Heart left ventricle (tissue), 16 donors: Measurements from ENCODE around the gene REXO1. TPM values are rescaled to one million over a fixed set of nuclear protein-coding genes. Genes with fewer than 3 reads are reported as not detected.

Source experiments
- ATAC-seq, 4 donors: fragments of 200-7000 bp; cut with Tn5 transposase; one replicate each; pipeline ENCODE4 v1.9.1; 2020 to 2022; ENCODE audit warnings: moderate library complexity in 4 of 4, mild to moderate bottlenecking in 3 of 4, moderate number of reproducible peaks in 1 of 4
- DNase-seq, 5 donors: peaks; one replicate each; pipeline ENCODE4 v3.0.0-alpha.2; 2020
- H3K27ac ChIP-seq, 12 donors: fragments of 200-600 bp; sonication (generic) in 4 of 12; one replicate each; pipeline versions ENCODE4 v1.5.0 to v1.8.0; 2016 to 2022; ENCODE audit warnings: mild to moderate bottlenecking in 2 of 12
- H3K27me3 ChIP-seq, 9 donors: fragments of 200-600 bp; sonication (generic) in 2 of 9; one replicate each; pipeline versions ENCODE4 v1.5.1 to v1.8.0; 2016 to 2022; ENCODE audit warnings: mild to moderate bottlenecking in 3 of 9
- H3K36me3 ChIP-seq, 9 donors: fragments of 200-600 bp; sonication (generic) in 2 of 9; one replicate each; pipeline versions ENCODE4 v1.5.0 to v1.8.0; 2018 to 2022; ENCODE audit warnings: mild to moderate bottlenecking in 2 of 9
- H3K4me1 ChIP-seq, 12 donors: fragments of 200-600 bp; sonication (generic) in 4 of 12; one replicate each; pipeline versions ENCODE4 v1.5.0 to v1.8.0; 2016 to 2022; ENCODE audit warnings: mild to moderate bottlenecking in 3 of 12
- H3K4me3 ChIP-seq, 12 donors: fragments of 200-600 bp; sonication (generic) in 4 of 12; one replicate each; pipeline versions ENCODE4 v1.5.0 to v1.8.0; 2017 to 2022; ENCODE audit warnings: mild to moderate bottlenecking in 9 of 12, moderate library complexity in 4 of 12
- H3K9me3 ChIP-seq, 12 donors: fragments of 200-600 bp; sonication (generic) in 4 of 12; one replicate each; pipeline versions ENCODE4 v1.5.0 to v1.8.0; 2016 to 2022; ENCODE audit warnings: mild to moderate bottlenecking in 1 of 12
- CTCF ChIP-seq, 12 donors: fragments of 200-600 bp; sonication (generic) in 4 of 12; IDR thresholded peaks; one replicate each; pipeline versions ENCODE4 v1.5.0 to v1.8.0; 2018 to 2022; ENCODE audit warnings: antibody characterized with exemption in 12 of 12, mild to moderate bottlenecking in 5 of 12
- POLR2A ChIP-seq, 2 donors: fragments of 450-650 bp; IDR thresholded peaks; one replicate each; pipeline ENCODE4 v1.6.1; 2017; ENCODE audit warnings: antibody characterized with exemption in 2 of 2, mild to moderate bottlenecking in 2 of 2, moderate library complexity in 2 of 2
- WGBS, 4 donors: extraction: QIAGEN DNeasy Blood & Tissue Kit in 2 of 4; methylation state at CpG; one replicate each; pipeline versions ENCODE4 v1.1.5 to v1.1.7; 2013 to 2018; 5-methylcytosine and 5-hydroxymethylcytosine counted together
- intact Hi-C, 10 donors: fragments of 100-400 bp; cut with DNase I; formaldehyde crosslinking; loops; one replicate each; pipeline versions ENCODE4 v1.11.1 to v1.14.2; 2022
- polyA plus RNA-seq, 2 donors: library from polyadenylated mRNA; stranded (reverse); fragments of 200-250 nt; gene quantifications; one replicate each; pipeline ENCODE4 v1.2.3, GENCODE V29; 2013
- total RNA-seq, 9 donors: library from RNA; depleted of rRNA in 2 of 9; stranded (reverse); fragments of >200 nt in 2 of 9; fragmentation: NEBNext Ultra II Directional in 3 of 9; extraction: Animal tissue kit (Norgen Biotek cat#: 25700) in 3 of 9; gene quantifications; one replicate each; pipeline versions ENCODE4 v1.1.0 to v1.2.4, GENCODE V29; 2016 to 2023
- donor health status: ischemic (EF 13 %, LVEDD 7.1; RV severe dilation, severe dysfunction).
- donor health status: healthy with polysubstance abuse.
- donor health status: DM: no; HTN: yes; CAD: no.
- donor health status: DM: no; HTN: no; CAD: no.
- donor health status: ischemic (EF 25% LVEDD 6.9; RV normal size, moderate dysfunction).
- donor health status: ischemic (EF 25% LVEDD 5.7; RV mildly dilated, moderate dysfunction).
- donor health status: healthy.
- donor health status: DM: yes; HTN: yes; CAD: no.
- donor health status: ischemic (EF 35%, LVEDD 5.7; RV mildly dilated, moderate dysfunction).
- donor health status: nonischemic (EF 11% LVEDD 7.7; RV severe dilation, severe dysfunction).
- donor health status: DM: yes; HTN: yes; CAD: no.
- donor health status: PGD.
- donor health status: ischemic (EF 29% LVEDD 5.4; RV normal size, mild dysfunction).
- donor health status: nonischemic (EF 23%, LVEDD 6.1; RV moderate dilation, normal function).

The REXO1 gene
- total and polyA plus RNA-seq, 11 donors: 13.2 to 22.4 (median 16.4) TPM

- no peak for DNase-seq
- H3K27ac ChIP-seq: peak overlapping the region in 10 of 12 donors; percentile 38 to 89 (median 68)
- peaks cover 2 to 69% (median 46%) of the 10 kb centered on the region in 12 donors for H3K4me1 ChIP-seq
- TF ChIP-seq CTCF (IDR thresholded peaks at IDR 0.05) (no peak), POLR2A (IDR thresholded peaks at IDR 0.05) (no peak)
- no peaks in the 10 kb centered on the region for H3K27me3 ChIP-seq
- no peak for ATAC-seq
- no peaks in the 10 kb centered on the region for H3K9me3 ChIP-seq
- intact Hi-C loops: loop anchor here in 1 of 10 donors (10.0 kb wide), 1 partner anchor 203 kb away; no protein-coding TSS in a partner anchor
- no peaks in the 10 kb centered on the region for H3K36me3 ChIP-seq
- WGBS, 4 donors: 20 to 36% (median 26%) methylated on average over 11 to 21 of the region's 21 CpGs
- H3K4me3 ChIP-seq: peak overlapping the region; percentile 50 to 99 (median 70)
Observed at GRCh38 chr19:1862068-1862423, 13.8 kb upstream of the REXO1 start.

- intact Hi-C loops: loop anchor here in 1 of 10 donors (10.0 kb wide), 1 partner anchor 203 kb away; no protein-coding TSS in a partner anchor
Observed at GRCh38 chr19:1861599-1862031, 13.3 kb upstream of the REXO1 start.

GRCh38 chr19:1860821-1861598 is 12.7 kb upstream of the REXO1 start:
- intact Hi-C loops: loop anchor here in 1 of 10 donors (10.0 kb wide), 1 partner anchor 204 kb away; no protein-coding TSS in a partner anchor
- Histone ChIP-seq H3K4me1 (peaks cover 2 to 79% (median 56%) of the 10 kb centered on the region in 12 donors), H3K27me3 (no peaks in the 10 kb centered on the region), H3K27ac (peak overlapping the region in 6 of 12 donors; percentile 13 to 86 (median 67)), H3K36me3 (no peaks in the 10 kb centered on the region), H3K9me3 (no peaks in the 10 kb centered on the region), H3K4me3 (peak overlapping the region in 7 of 12 donors; percentile 50 to 99 (median 67))
- TF ChIP-seq POLR2A (IDR thresholded peaks at IDR 0.05): no peak
- no peak for TF ChIP-seq CTCF (IDR thresholded peaks at IDR 0.05)
- DNase-seq (peak in 1 of 5 donors; percentile 33), ATAC-seq (no peak)
- 69 to 74% (median 71%) methylated on average over 21 to 28 of the region's 28 CpGs for WGBS, 4 donors

More at GRCh38 chr19:1861599-1862031, 13.3 kb upstream of the REXO1 start:
- peak in 2 of 5 donors; percentile 31 to 42 for DNase-seq
- no peak for ATAC-seq
- Histone ChIP-seq H3K36me3 (no peaks in the 10 kb centered on the region), H3K4me3 (peak overlapping the region; percentile 50 to 99 (median 70)), H3K27ac (peak overlapping the region in 9 of 12 donors; percentile 38 to 89 (median 68)), H3K27me3 (no peaks in the 10 kb centered on the region), H3K9me3 (no peaks in the 10 kb centered on the region), H3K4me1 (peaks cover 2 to 73% (median 50%) of the 10 kb centered on the region in 12 donors)
- 55 to 62% (median 56%) methylated on average over 22 to 23 of the region's 23 CpGs for WGBS, 4 donors
- no peak for TF ChIP-seq CTCF (IDR thresholded peaks at IDR 0.05)
- TF ChIP-seq POLR2A (IDR thresholded peaks at IDR 0.05): no peak
